Measurements from ENCODE around the gene SFT2D1.

DNA sequence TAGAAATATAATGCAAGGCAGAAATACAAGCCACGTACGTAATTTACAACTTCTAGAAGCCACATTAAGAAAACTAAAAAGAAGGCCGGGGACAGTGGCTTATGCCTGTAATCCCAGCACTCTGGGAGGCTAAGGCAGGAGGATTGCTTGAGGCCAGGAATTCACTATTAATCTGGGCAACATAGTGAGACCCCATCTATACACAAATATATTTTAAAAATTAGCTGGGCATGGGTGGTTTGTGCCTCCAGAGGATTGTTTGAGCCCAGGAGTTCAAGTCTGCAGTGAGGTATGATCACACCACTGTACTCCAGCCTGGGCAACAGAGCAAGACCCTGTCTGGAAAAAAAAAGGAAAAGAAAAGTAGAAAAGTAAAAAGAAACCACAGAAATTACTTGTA lies 28.1 kb upstream of the SFT2D1 start:
- TF ChIP-seq, protein P1, sequence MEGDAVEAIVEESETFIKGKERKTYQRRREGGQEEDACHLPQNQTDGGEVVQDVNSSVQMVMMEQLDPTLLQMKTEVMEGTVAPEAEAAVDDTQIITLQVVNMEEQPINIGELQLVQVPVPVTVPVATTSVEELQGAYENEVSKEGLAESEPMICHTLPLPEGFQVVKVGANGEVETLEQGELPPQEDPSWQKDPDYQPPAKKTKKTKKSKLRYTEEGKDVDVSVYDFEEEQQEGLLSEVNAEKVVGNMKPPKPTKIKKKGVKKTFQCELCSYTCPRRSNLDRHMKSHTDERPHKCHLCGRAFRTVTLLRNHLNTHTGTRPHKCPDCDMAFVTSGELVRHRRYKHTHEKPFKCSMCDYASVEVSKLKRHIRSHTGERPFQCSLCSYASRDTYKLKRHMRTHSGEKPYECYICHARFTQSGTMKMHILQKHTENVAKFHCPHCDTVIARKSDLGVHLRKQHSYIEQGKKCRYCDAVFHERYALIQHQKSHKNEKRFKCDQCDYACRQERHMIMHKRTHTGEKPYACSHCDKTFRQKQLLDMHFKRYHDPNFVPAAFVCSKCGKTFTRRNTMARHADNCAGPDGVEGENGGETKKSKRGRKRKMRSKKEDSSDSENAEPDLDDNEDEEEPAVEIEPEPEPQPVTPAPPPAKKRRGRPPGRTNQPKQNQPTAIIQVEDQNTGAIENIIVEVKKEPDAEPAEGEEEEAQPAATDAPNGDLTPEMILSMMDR (IDR thresholded peaks at IDR 0.05), result no peak
- TF ChIP-seq POLR2A (IDR thresholded peaks at IDR 0.05), result no peak
